ENCODE data around the gene PICK1. TPM values are rescaled to one million over a fixed set of nuclear protein-coding genes. Genes with fewer than 3 reads are reported as not detected.

The PICK1 gene
- total and polyA plus RNA-seq, 2 of the 8 experiments (the other 6 are each of a cell fraction or from before 2014, with no cell fraction given), result 20.4 to 22.9 TPM

GRCh38 chr22:38070250-38070921 lies 13.2 kb downstream of the PICK1 start:
- Histone ChIP-seq H2BK15ac (ENCODE audit: low read length) (no peak overlapping the region), H3K23ac (ENCODE audit: insufficient read length) (no peak overlapping the region), H2AFZ (ENCODE audit: low read length) (no peak overlapping the region), H3K4me3 (ENCODE audit: extremely low read depth in 1 of 4, insufficient read depth in 2 of 4, low read depth in 3 of 4, low read length in 4 of 4) (no peak overlapping the region), H4K5ac (ENCODE audit: insufficient read length, low read depth, low read length) (no peak overlapping the region), H4K20me1 (replicated peaks in 1 of 2; ENCODE audit: control insufficient read depth in 1 of 2, insufficient read depth in 2 of 2, low read length in 2 of 2) (peaks cover 0 to 6% of the 10 kb centered on the region in 2 experiments), H2BK20ac (ENCODE audit: low read length) (no peak overlapping the region), H3K9me3 (ENCODE audit: insufficient read depth in 2 of 2, low read depth in 1 of 2, low read length in 1 of 2) (no peaks in the 10 kb centered on the region), H3K23me2 (ENCODE audit: low read depth, low read length) (no peaks in the 10 kb centered on the region), H3K4me1 (replicated peaks in 1 of 4; ENCODE audit: control insufficient read depth in 3 of 4, insufficient read depth in 4 of 4, low read length in 3 of 4) (no peaks in the 10 kb centered on the region), H3K9ac (replicated peaks in 1 of 4; ENCODE audit: extremely low read depth in 1 of 4, low read depth in 3 of 4, low read length in 3 of 4) (0 out of 7 replicates have a peak overlapping the region, but pooled peaks of 1 of the 4 experiments have one; percentile 11), H2AK5ac (ENCODE audit: low read depth, low read length) (no peak overlapping the region), H2BK120ac (replicated peaks; ENCODE audit: low read depth, low read length) (no peak overlapping the region), H3K14ac (ENCODE audit: insufficient read length) (no peak overlapping the region), H2BK12ac (ENCODE audit: low read depth, low read length) (no peak overlapping the region), H3K79me2 (ENCODE audit: control insufficient read depth in 1 of 2, insufficient read depth in 2 of 2, low read length in 2 of 2) (no peaks in the 10 kb centered on the region), H3K27me3 (replicated peaks in 1 of 4; ENCODE audit: control insufficient read depth in 3 of 4, extremely low read depth in 1 of 4, insufficient read depth in 3 of 4, low read length in 3 of 4) (no peaks in the 10 kb centered on the region), H3K18ac (ENCODE audit: extremely low read depth, low read length) (no peak overlapping the region), H3K56ac (replicated peaks; ENCODE audit: insufficient read length, low read depth, low read length) (no peak overlapping the region), H3K79me1 (ENCODE audit: low read depth, low read length) (no peaks in the 10 kb centered on the region), H3K4ac (replicated peaks; ENCODE audit: insufficient read length, low read depth, low read length) (no peak overlapping the region), H4K91ac (replicated peaks; ENCODE audit: insufficient read length, low read length) (no peak overlapping the region), H3K36me3 (ENCODE audit: control insufficient read depth in 2 of 4, insufficient read depth in 4 of 4, low read length in 3 of 4) (peaks cover 3 to 20% (median 13%) of the 10 kb centered on the region in 4 experiments; a peak in 7 of 8 replicates), H3K4me2 (ENCODE audit: insufficient read depth in 1 of 2, low read depth in 2 of 2, low read length in 2 of 2) (no peak overlapping the region), H3K27ac (ENCODE audit: low read depth, low read length) (no peak overlapping the region; the same call in 1 of the 2 replicates), H4K8ac (ENCODE audit: extremely low read depth, insufficient read depth, low read length) (no peak overlapping the region), H2BK5ac (ENCODE audit: low read depth, low read length) (no peak overlapping the region)
- ChIA-PET CTCF (ENCODE audit: partially characterized antibody) (interaction anchor here (0.7 to 12.5 kb wide), 9 partner anchors 9 to 160 kb away, joined by 3 to 264 read pairs (median 8); partner anchors contain the start of genes PICK1 and SLC16A8), POLR2A (ENCODE audit: partially characterized antibody) (interaction anchor here (0.8 to 1.5 kb wide), 4 partner anchors 13 to 107 kb away, joined by 3 to 5 read pairs (median 4); no protein-coding TSS in a partner anchor)
- FAIRE-seq (no peak), DNase-seq (ENCODE audit: low read depth in 1 of 2, low spot score in 2 of 2) (no peak)
- TF ChIP-seq RNF2 (IDR thresholded peaks at IDR 0.05; ENCODE audit: borderline replicate concordance, low read depth, low read length, missing control alignments, poor library complexity, severe bottlenecking) (no peak), POLR2A (IDR thresholded peaks at IDR 0.05; ENCODE audit: control extremely low read depth in 1 of 2, low read depth in 2 of 2, low read length in 2 of 2) (no peak), CEBPB (IDR thresholded peaks at IDR 0.05; ENCODE audit: low read depth, low read length) (no peak), HDAC2 (IDR thresholded peaks at IDR 0.05; ENCODE audit: borderline replicate concordance in 1 of 2, low read depth in 2 of 2, low read length in 2 of 2) (no peak), TBP (IDR thresholded peaks at IDR 0.05; ENCODE audit: low read depth, low read length) (no peak), RFX5 (IDR thresholded peaks at IDR 0.05; ENCODE audit: borderline replicate concordance, low read depth, low read length) (no peak), GTF2F1 (IDR thresholded peaks at IDR 0.05; ENCODE audit: borderline replicate concordance, low read depth, low read length) (no peak), POLR2AphosphoS5 (IDR thresholded peaks at IDR 0.05; ENCODE audit: low read depth, low read length) (no peak), ATF3 (IDR thresholded peaks at IDR 0.05; ENCODE audit: insufficient read depth, low read depth, low read length) (no peak), KDM5A (IDR thresholded peaks at IDR 0.05; ENCODE audit: low read length) (no peak), MAFK (IDR thresholded peaks at IDR 0.05; ENCODE audit: low read depth, low read length) (no peak), GABPA (IDR thresholded peaks at IDR 0.05; ENCODE audit: borderline replicate concordance, insufficient read depth, low read length) (no peak)
- 87% methylated on average over 11 of the region's 11 CpGs; no CpG with 5 or more reads in 1 of the 2 experiments for WGBS, 2 experiments (ENCODE audit: extremely low coverage in 1 of 2, insufficient coverage in 1 of 2, insufficient read length in 1 of 2, insufficient replicate concordance in 2 of 2, low coverage in 1 of 2, low lambda C conversion rate in 2 of 2, missing lambda C conversion rate in 1 of 2)
